Activated naive CD4-positive, alpha-beta T cell treated with anti-CD3 and anti-CD28 coated beads, Interleukin-2, amount 50 U/mL, for 24 hours (primary cell): ENCODE measurements around the gene ITGA6.

ENCODE experiments used
- H3K27ac Mint-ChIP-seq: one replicate; pipeline ENCODE4 v1.8.0; 2021; ENCODE audit warnings: mild to moderate bottlenecking, mixed read lengths
- H3K27me3 Mint-ChIP-seq: one replicate; pipeline ENCODE4 v1.8.0; 2021; ENCODE audit warnings: mixed read lengths
- H3K36me3 Mint-ChIP-seq: one replicate; pipeline ENCODE4 v1.8.0; 2021; ENCODE audit warnings: mixed read lengths
- H3K4me1 Mint-ChIP-seq: one replicate; pipeline ENCODE4 v1.8.0; 2021; ENCODE audit warnings: mixed read lengths
- H3K4me3 Mint-ChIP-seq: one replicate; pipeline ENCODE4 v1.8.0; 2021; ENCODE audit warnings: mild to moderate bottlenecking, mixed read lengths
- H3K9me3 Mint-ChIP-seq: one replicate; pipeline ENCODE4 v1.8.0; 2021; ENCODE audit warnings: mixed read lengths

The ITGA6 gene

DNA sequence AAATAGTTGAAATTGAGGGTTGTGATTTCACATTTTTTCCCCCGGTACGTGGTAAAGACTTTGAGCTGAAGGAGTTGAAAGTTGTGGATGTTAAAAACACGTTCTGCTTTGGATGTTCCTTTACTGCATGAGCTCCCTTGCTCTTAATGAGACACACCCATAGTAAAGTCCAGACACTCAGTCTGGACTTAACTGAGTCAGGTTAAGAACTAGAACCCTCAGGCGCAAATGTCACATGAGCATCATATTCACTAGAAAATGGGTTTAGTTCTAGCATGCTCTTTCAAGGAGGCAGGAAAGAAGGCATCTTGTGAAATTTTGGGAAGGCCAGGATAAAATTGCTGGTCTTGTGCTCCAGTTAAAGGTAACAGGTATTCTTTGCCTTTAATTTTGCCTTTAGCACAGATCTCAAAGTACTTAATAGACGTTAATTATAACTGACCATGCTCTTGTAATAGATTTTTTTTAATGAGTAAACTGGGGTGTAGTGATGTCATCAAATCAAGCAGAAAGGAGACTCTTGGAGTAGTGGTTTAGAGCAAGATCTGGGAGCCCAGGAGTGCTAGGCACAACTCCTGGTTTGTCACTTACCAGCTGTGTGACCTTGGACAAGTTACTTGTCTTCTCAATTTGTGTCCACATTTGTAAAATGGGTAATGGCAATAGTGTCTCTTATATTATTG lies 20.6 kb downstream of the ITGA6 start:
- no peaks in the 10 kb centered on the region for H3K27me3 Mint-ChIP-seq
- peak overlapping the region; percentile 40 for H3K4me3 Mint-ChIP-seq
- peaks cover 73% of the 10 kb centered on the region for H3K4me1 Mint-ChIP-seq
- H3K36me3 Mint-ChIP-seq: peaks cover 12% of the 10 kb centered on the region
- no peaks in the 10 kb centered on the region for H3K9me3 Mint-ChIP-seq
- peak overlapping the region; percentile 89 for H3K27ac Mint-ChIP-seq

DNA sequence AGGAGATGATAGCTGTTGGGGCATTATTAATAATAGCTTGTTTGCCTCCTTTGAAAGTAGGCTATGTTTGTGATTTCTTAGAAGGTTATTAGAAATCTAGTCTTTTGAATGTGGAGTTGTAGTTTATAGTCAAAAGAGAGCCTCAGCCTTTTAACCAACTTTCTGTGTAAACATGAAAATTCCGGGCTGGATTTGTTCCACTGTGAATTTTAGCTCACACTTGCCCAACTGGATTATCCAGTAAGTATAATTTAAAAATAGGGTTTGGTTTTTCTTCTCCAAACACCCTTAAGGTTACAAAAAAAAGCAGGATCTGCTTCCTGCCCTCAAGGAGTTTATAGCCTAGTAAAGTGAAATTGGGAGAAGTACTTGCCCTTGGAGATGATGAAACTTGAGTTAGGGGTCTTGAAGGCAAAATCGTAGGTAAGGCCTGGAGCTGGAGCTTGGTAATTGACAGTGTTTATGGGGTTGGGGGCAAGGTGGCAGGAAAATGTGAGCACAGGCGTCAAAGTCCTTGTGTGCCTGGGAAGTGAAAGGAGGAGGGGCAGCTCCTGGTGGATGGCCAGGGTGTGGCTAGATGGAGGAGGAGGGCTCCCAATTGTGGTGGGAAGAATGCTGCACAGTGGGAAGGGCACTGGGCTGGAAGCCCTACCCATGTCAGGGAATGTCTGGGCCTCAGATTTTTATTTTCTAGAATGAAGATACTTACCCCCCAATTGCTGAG lies 21.3 kb downstream of the ITGA6 start:
- H3K4me1 Mint-ChIP-seq: peaks cover 73% of the 10 kb centered on the region
- no peaks in the 10 kb centered on the region for H3K9me3 Mint-ChIP-seq
- no peaks in the 10 kb centered on the region for H3K27me3 Mint-ChIP-seq
- peaks cover 9% of the 10 kb centered on the region for H3K36me3 Mint-ChIP-seq
- no peak overlapping the region for H3K4me3 Mint-ChIP-seq
- peak overlapping the region; percentile 83 for H3K27ac Mint-ChIP-seq

DNA sequence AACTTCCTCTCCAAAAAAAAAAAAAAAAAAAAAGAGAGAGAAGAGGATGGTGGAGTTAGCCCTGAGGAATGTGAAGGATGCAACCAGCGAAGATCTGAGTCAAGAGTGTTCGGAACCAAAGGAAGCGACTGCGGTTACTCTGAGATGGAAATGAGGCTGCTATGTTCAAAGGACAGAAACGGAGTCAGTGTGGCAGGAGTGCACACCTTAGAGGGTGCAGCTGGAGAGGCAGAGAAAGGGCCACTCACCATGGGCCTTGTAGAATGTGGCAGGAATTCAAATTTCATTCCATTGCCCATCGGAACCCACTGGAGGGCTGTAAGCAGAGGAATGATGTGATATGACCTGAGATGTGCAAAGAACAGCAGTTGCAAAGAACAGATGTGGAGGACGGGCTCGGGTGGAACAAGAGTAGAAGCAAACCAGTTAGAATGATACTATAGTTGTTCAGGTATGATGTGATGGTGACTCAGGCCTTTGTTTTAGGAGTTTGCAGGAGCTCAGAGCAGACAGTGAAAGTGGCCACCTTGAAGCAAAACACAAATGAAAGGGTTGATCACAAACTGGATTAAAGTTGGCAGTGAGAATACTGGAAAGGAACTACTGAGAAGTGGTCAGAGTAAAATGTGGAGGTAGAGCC lies 22.6 kb downstream of the ITGA6 start:
- Mint-ChIP-seq H3K4me3 (peak overlapping the region; percentile 16), H3K9me3 (no peaks in the 10 kb centered on the region), H3K36me3 (peaks cover 8% of the 10 kb centered on the region), H3K27ac (peak overlapping the region; percentile 25), H3K4me1 (peaks cover 77% of the 10 kb centered on the region), H3K27me3 (no peaks in the 10 kb centered on the region)

DNA sequence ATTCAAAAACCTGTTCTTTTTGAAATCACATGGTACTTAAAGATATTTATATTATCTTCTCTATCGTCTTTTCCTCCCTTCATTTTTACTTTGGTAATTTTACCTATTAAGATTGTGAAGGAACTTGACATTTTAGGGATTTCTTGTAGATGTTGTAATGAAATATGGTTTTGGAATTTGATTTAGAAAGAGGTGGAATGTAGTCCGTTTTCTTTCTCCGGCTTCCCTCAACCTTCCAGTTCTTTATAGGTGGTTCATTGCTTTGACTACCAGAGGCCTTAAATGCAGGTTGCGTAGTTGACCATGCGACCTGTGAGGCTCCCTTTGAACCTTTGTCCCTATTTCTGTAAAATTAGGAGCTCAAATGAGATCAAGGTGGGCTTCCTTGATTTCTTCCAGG lies 24.5 kb downstream of the ITGA6 start:
- H3K27ac Mint-ChIP-seq: peak overlapping the region; percentile 43
- H3K4me3 Mint-ChIP-seq: no peak overlapping the region
- no peaks in the 10 kb centered on the region for H3K27me3 Mint-ChIP-seq
- no peaks in the 10 kb centered on the region for H3K9me3 Mint-ChIP-seq
- peaks cover 88% of the 10 kb centered on the region for H3K4me1 Mint-ChIP-seq
- H3K36me3 Mint-ChIP-seq: peaks cover 6% of the 10 kb centered on the region

DNA sequence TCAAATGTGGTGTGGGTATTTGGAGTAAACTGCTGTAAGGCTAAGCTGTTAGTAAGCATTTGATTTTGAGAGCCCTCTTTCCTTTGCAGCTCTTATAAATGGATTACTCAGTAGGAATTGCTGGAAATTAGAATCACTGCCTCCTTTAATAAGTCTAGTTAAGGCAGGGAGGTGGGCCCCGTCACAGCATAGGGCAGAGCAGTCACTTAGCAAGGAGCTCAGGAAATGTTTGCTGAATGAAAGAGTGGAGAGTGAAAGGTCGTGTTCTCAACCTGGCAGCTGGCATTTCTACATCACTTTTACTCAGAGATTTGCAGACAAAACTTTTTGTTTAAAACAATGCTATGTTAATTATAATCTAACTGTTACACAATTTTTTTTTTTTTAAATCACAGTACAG lies 25.5 kb downstream of the ITGA6 start:
- Mint-ChIP-seq H3K9me3 (no peaks in the 10 kb centered on the region), H3K36me3 (peaks cover 4% of the 10 kb centered on the region), H3K4me1 (peaks cover 87% of the 10 kb centered on the region), H3K27me3 (no peaks in the 10 kb centered on the region), H3K4me3 (no peak overlapping the region), H3K27ac (peak overlapping the region; percentile 26)

DNA sequence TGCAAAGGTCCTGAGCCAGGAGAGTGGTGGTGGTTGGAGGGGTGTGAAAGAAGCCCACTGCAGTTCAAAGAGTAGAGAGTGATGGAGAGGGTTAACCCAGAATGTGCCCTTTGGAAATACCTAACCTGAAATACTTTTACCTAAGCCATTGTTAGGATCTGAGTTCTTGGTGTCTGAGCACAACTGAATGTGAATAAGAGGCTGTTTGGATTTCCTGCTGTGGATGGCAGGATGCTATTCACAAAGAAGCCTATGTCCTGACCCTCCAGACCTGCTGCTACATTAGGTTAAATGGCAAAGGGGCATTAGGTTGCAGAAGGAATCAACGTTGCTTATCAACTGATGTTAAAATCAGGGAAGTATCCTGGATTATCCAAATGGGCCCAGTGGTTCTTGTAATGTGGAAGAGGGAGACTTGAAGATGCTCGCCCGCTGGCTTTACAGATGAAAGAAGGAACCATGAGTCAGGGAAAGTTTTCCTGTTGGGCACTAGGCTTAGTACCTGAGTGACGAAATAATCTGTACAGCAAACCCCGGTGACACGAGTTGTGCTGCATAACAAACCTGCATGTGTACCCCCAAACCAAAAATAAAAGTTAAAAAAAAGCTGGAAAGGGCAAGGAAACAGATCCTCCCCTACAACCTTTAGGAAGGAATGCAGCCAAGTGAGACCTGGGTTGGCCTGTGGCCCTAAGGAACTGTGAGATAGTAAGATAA lies 27.2 kb downstream of the ITGA6 start:
- no peaks in the 10 kb centered on the region for H3K27me3 Mint-ChIP-seq
- H3K4me3 Mint-ChIP-seq: no peak overlapping the region
- peak overlapping the region; percentile 76 for H3K27ac Mint-ChIP-seq
- H3K4me1 Mint-ChIP-seq: peaks cover 87% of the 10 kb centered on the region
- H3K9me3 Mint-ChIP-seq: no peaks in the 10 kb centered on the region
- H3K36me3 Mint-ChIP-seq: peaks cover 2% of the 10 kb centered on the region

DNA sequence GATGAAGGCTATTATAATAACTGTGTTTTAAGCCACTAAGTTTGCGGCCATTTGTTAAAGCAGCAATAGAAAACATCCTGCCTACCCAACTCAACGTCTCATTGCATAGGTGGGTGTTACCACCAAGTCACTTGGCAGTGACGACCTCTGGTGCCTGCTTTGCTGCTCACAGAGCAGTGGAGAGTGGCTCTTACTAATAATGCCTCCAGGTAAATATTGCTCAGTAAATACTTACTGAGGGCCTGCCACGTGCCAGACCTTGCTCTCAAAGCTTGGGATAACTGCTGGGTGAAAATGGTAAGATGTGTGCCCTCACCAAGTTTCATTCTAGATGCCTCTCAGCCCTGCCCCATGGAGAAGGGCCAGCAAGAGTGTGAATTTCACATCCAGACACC lies 27.7 kb downstream of the ITGA6 start:
- Mint-ChIP-seq H3K27me3 (no peaks in the 10 kb centered on the region), H3K9me3 (no peaks in the 10 kb centered on the region), H3K36me3 (peaks cover 2% of the 10 kb centered on the region), H3K27ac (peak overlapping the region; percentile 63), H3K4me3 (no peak overlapping the region), H3K4me1 (peaks cover 87% of the 10 kb centered on the region)

DNA sequence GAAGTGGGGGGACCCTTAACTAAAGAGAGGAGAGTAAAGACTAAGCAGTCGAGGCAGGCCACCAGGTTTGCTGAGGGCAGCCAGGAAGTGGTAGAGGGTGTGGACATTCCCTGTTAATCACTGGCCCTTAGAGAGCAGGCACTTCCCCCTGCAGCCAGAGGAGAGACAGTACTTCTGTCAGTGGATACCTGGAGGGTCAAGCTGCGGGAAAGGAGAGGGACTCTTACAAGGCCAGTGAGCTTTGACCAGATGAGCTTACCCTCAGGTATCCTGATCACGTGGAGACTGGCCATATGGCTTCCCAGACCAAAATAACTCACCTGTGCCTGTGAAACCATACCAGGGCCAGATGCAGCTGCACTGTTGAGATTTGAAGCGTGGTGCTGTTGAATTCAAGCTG lies 28.6 kb downstream of the ITGA6 start:
- Mint-ChIP-seq H3K9me3 (no peaks in the 10 kb centered on the region), H3K4me1 (peaks cover 92% of the 10 kb centered on the region), H3K27me3 (no peaks in the 10 kb centered on the region), H3K27ac (peak overlapping the region; percentile 97), H3K36me3 (no peaks in the 10 kb centered on the region), H3K4me3 (no peak overlapping the region)

DNA sequence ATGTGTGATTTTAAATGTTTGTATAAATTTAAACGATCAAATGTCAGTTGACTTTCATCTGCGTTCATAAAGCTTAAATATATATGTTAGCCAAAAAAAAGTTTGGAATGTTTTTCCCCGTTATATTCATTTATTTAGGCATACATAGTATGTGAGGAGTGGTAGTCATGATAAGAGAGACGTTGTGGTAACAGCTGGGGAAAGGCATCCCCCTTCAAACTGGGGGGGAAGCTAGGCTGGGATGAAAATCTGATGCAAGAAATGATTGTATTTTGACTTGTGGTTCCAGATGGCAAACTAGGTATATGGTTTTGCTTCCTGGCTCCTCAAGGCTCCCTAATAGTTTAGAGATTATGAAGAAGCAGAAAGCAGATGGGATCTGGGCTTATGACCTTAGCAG lies 30.1 kb downstream of the ITGA6 start:
- peaks cover 92% of the 10 kb centered on the region for H3K4me1 Mint-ChIP-seq
- no peaks in the 10 kb centered on the region for H3K36me3 Mint-ChIP-seq
- H3K9me3 Mint-ChIP-seq: no peaks in the 10 kb centered on the region
- peak overlapping the region; percentile 87 for H3K27ac Mint-ChIP-seq
- no peaks in the 10 kb centered on the region for H3K27me3 Mint-ChIP-seq
- H3K4me3 Mint-ChIP-seq: no peak overlapping the region

DNA sequence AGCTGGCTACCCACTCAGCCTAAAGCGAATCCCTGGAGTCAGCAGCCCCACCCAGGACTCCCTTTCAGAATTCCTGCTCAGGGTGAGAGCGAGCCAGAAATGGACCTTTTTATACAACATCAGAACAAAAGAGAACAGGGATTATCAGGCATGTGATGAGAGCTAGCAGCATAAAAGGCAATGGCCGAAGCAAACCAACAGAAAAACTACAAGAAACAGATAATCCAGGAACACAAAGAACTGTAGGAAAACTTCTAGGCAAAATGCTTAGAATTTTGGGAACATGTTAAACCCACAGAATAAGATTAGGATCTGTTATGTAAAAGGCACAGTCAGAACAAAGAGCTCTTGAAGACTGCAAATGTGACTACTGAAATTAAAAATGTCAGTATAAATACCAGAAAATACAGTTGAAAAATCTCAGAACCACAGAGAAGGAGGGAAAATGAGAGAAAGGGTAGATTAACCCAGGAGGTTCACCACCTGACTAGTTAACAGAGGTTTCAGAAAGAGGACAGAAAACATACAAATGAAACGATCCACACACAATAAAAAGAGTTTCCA lies 31.3 kb downstream of the ITGA6 start:
- Mint-ChIP-seq H3K4me1 (peaks cover 92% of the 10 kb centered on the region), H3K27ac (peak overlapping the region; percentile 85), H3K4me3 (peak overlapping the region; percentile 35), H3K9me3 (no peaks in the 10 kb centered on the region), H3K27me3 (no peaks in the 10 kb centered on the region), H3K36me3 (no peaks in the 10 kb centered on the region)

DNA sequence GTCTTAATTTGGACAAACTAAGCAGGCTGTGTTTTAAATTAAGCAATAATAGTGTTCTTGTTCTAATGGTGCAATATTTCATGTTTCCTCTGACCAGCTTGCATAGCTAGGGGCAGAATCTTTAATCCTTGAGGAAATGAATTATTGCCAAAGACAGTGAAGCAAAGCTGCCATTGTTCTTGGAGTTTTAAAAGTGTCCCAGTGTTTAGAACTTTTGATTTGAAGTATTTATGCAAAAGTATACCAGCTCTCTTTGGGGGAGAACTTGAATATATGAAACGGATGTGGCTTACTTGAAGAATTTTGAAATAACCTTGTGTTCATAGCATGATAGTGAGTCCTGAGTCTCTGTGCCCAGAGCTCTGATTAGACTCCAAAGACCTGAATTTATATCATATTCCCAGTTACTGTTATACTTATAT lies 33.4 kb downstream of the ITGA6 start:
- H3K27ac Mint-ChIP-seq: peak overlapping the region; percentile 57
- no peaks in the 10 kb centered on the region for H3K9me3 Mint-ChIP-seq
- H3K4me1 Mint-ChIP-seq: peaks cover 92% of the 10 kb centered on the region
- no peaks in the 10 kb centered on the region for H3K36me3 Mint-ChIP-seq
- H3K4me3 Mint-ChIP-seq: peak overlapping the region; percentile 51
- H3K27me3 Mint-ChIP-seq: no peaks in the 10 kb centered on the region

DNA sequence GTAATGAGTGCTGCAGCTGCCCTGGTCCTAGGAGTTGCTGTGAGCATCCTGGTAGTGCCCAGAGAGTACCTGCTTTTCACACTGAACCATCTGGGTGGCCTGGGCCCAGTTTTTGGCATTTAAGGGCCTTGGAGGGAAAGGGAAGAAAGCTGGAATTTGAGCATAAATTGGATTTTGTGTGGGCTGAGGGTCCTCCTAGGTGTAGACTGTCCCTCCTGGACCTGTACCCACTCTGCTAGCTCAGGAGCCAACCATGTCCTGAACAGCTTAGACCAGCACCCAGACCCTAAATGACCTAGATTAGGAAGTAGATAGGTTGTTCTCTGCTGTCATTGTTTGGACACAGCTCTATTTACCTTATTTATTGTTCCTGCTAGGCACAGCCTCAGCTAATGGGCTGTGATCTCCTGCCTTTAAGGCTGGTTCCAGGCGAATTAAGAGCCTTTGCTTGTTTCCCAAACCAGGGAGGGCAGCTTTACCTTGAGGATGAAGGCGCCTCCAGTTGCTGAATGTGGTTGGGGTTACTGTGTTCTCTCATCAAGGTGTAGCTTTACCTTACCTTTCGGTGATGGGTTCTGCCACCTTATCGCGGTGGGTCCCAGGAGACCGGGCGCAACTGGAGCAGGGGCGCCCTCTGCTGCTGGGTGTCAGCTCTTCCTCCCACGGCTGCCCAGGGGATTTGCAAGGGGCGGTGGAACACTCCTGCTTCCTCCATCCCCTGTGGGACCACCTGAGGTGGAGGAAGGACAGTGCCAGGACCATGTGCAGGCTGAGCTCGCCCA lies 34.4 kb downstream of the ITGA6 start:
- no peaks in the 10 kb centered on the region for H3K9me3 Mint-ChIP-seq
- peak overlapping the region; percentile 57 for H3K27ac Mint-ChIP-seq
- H3K4me3 Mint-ChIP-seq: peak overlapping the region; percentile 57
- peaks cover 91% of the 10 kb centered on the region for H3K4me1 Mint-ChIP-seq
- H3K27me3 Mint-ChIP-seq: no peaks in the 10 kb centered on the region
- H3K36me3 Mint-ChIP-seq: no peaks in the 10 kb centered on the region

DNA sequence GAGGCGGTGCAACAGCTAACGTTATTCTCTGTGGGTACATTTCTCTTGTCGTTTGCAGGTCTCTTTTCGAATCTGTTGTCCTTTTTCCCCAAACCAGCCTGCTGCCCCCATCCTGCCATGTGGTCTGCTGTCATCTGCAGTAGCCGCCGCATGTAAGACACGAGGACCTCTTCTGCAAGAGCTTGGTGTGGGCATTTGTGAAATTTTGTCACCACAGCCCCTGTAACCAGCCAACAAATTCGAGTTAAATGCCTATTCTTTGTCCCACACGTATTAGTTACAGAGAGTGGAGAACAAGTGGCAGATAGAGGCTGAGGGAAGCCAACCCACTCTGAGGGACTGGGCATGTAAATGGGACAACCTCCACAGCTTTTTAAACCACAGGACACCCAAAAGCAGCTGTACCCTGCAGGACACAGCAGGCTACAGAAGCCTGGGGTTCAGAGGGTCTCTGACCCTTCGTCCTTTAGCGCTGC lies 35.0 kb downstream of the ITGA6 start:
- no peak overlapping the region for H3K27ac Mint-ChIP-seq
- H3K36me3 Mint-ChIP-seq: no peaks in the 10 kb centered on the region
- H3K4me1 Mint-ChIP-seq: peaks cover 96% of the 10 kb centered on the region
- H3K27me3 Mint-ChIP-seq: no peaks in the 10 kb centered on the region
- peak overlapping the region; percentile 78 for H3K4me3 Mint-ChIP-seq
- no peaks in the 10 kb centered on the region for H3K9me3 Mint-ChIP-seq

DNA sequence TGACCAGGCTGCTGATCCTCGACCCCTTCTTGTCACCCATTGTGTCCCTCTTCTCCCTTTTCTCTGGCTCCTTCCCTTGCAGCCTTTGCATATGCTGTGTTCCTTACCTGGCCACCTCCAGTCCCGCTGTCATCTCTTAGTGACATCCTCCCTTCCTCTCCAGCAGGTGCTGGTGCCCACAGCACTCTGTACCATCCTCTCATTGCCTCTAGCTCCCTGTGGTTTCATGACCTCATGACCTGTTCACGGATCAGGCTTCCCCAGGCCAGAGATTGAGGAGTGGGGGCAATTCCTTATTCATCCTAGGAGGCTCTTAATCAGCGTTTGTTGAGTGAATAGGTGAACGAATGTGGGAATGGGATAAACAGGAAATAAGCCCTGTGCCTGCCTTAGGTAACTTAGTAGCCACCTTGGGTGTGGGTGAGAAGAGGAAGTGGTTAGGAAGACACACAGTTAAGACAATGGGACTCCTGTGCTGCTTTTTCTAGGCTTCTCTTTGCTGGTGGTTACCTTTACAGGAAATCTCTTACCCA lies 35.5 kb downstream of the ITGA6 start:
- H3K4me3 Mint-ChIP-seq: peak overlapping the region; percentile 78
- no peaks in the 10 kb centered on the region for H3K36me3 Mint-ChIP-seq
- no peaks in the 10 kb centered on the region for H3K27me3 Mint-ChIP-seq
- peak overlapping the region; percentile 82 for H3K27ac Mint-ChIP-seq
- peaks cover 91% of the 10 kb centered on the region for H3K4me1 Mint-ChIP-seq
- no peaks in the 10 kb centered on the region for H3K9me3 Mint-ChIP-seq
